CD4-positive, alpha-beta T cell treated with Interleukin-21 for 1 hour (primary cell): Measurements from ENCODE around the gene SELENOS.

Source experiments
- DNase-seq: peaks from one replicate; pipeline ENCODE4 v3.0.0-alpha.2; 2020

Gene SELENOS

GRCh38 chr15:101250873-101251829 is 26.1 kb downstream of the SELENOS start:
- peak; percentile 27 for DNase-seq

DNA sequence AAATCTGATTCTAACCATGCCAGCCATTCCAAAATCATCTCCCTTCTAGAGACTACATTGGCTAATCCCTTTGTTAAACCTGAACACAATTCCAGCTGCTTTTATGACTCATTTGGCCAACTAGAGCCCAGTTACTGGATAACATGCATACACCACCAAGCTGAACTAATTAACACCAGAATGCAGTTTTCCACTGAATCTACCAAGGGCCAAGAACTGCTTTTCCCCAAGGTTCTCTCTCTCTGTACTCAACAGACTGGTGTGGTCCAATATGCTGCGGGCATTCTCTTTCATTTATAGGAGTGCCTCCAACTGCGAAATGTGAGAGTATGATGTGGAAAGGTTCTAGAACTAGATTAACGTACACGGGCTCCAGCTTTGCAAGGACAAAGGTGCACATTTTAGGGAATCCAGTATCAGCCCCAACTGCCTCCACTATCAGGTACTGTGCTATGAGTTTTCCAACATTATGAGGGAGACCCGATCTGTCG is 26.9 kb downstream of the SELENOS start:
- no peak for DNase-seq

DNA sequence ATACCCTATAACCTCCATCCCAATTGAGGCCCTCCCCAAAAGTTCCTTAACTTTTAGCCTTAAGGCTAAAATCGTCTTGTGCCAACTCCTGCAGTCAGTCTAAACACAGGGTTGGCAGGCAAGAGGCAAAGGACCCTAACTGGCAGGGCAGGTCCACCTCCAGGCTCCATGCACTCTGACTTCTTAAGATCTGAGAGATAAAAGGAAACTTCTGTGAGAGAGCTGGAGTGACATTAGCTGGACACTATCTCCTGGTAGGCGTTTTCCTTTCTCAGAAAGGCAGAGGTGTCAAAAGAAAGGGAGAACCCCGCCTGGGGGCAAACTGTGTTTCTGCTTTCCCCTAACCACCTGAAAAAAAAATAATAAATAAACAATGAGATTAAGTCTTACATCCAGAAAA is 29.0 kb downstream of the SELENOS start:
- no peak for DNase-seq

GRCh38 chr15:101246824-101247745 is 30.2 kb downstream of the SELENOS start:
- no peak for DNase-seq

GRCh38 chr15:101246391-101246790 is 30.9 kb downstream of the SELENOS start:
- DNase-seq: no peak

- no peak for DNase-seq
Observed at GRCh38 chr15:101244889-101245668, 32.2 kb downstream of the SELENOS start.

DNA sequence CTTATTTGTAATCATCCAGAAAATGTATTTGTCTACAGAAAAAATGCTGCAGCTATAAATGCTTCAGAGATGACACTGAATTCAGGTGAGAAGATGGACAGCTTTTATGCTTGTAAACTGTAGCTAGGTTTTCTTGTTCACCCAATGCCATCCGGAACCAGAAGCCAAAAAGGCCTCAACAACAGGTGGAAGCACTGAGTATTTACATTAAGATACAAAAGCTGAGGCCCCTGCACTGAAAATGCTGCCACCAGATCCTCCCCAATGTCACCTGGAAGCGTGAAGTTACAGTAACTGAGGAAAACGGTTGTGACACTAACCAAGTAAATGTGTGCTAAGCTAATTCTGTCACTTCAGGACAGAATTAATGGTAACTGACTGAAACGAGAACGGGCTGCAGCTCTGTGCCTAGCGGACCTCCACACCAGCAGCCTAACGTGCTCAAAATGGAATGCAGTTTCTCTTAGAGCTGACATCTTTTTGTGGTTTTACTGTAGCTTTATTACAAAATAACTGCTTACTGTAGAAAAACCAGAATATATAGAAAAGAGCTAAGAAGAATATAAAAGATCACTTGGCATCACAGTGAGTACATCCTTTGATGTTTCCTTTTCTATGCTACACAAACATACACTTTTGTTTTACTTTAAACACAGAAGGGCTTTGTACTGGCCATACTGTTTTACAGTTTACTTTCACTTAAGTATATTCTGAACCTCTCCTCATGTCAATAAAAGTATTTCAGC is 33.1 kb downstream of the SELENOS start:
- no peak for DNase-seq

DNA sequence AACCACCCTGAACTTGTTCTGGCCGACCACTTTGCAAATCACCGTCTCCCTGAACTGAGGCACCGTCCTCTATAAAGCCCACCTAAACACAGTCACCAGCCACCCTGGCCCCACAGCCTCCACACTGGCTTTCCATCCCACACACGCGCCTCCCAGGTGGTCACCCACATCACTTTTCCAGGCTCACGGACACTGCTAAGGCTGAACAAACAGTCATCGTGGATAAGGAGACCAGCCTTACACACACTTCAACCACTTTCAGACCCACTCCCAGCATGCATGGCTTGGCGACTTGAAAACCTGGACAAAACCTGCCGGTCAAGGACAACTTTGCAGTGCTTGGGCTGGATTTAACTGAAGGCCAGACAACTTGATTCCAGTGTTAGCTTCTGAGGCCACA is 33.9 kb downstream of the SELENOS start:
- DNase-seq: no peak

- no peak for DNase-seq
Observed at GRCh38 chr15:101242999-101243336, 34.3 kb downstream of the SELENOS start.

GRCh38 chr15:101242160-101242998 is 34.9 kb downstream of the SELENOS start:
- peak; percentile 84 for DNase-seq

DNA sequence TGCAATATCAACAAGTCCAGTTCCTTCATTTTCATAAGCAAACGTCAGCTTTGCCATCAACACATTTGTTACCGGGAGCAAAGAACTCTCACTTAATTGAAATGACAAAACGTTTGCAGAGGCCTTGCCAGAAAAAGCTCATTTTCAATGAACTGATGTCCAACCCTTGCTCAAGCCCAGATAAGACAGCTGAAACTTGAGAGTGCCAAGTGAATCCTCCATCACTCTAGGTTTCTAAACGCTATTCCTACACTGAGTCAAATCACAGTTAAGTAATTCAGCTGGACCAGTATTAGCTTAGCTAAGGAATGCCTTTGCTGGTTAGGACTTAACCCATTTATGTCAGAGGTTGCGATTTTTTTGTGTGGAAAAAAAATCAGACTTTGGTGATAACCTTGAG is 36.9 kb downstream of the SELENOS start:
- DNase-seq: no peak

DNA sequence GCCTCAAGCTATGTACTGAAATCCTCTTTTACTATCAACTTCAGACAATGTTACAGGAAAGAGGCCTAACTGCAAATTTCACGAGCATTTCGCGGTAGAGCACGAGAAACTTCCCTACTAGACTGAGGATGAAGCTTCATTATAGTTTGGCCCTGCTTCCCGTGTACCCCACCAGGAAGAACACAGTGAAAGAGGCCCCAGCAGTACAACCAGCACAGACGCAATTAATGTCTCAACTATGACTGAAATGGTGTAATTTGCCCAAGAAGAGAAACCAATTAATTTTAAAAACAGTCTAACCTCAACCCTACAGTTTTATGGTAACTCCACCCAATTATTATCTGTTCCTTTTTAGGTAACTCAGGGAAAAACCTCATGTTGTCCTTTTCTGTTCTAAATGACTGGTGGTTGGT is 37.6 kb downstream of the SELENOS start:
- DNase-seq: no peak

- DNase-seq: no peak
Observed at GRCh38 chr15:101237251-101237650, 40.0 kb downstream of the SELENOS start.

DNA sequence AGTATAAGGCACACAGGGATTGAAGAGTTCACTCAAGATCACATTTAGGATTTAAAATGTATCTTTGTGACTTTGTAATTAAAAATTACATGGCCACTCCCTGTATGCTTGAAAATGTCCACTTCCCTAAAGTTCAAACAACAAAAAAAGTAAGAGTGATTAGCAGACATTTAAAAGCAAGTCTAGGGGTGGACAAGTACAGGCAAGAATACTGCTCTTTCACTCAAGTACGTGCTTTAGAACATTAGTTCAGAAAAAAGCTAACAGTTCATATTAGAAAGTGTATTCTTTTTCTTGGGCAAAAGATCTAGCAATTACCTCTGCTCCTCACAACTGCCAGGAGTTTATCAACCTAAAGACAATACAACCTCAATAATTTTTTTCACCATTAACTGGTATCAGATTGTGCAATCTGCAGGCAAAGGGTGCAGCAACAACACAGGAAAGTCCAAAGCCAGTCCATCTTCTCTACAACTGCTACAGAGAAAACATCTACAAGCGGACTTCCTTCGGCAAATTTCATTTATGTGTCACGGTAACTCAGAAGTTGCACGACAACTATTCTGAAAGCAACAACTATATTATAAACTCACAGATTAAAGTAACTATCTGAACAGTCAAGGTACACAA is 43.5 kb downstream of the SELENOS start:
- no peak for DNase-seq

DNA sequence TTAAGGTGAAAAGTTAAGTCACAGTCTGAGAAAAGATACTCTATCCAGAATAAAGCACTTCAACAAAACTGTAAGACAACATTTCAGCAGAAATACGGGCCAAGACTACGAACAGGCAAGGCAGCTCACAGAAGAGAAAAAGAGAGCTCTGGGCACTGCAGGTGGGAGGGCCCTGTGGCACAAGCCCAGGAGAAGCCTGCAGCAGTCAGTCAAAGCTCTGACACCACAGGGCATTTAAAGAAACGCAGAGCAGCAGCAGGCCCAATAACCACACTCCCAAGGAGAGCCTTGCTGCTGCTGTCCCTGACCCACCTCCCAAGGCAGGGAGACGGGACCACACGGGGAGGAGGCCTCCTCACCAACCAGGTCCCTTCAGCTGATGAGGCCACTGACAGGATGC is 44.6 kb downstream of the SELENOS start:
- DNase-seq: no peak

- no peak for DNase-seq
Observed at GRCh38 chr15:101228313-101228712, 49.0 kb downstream of the SELENOS start.

DNA sequence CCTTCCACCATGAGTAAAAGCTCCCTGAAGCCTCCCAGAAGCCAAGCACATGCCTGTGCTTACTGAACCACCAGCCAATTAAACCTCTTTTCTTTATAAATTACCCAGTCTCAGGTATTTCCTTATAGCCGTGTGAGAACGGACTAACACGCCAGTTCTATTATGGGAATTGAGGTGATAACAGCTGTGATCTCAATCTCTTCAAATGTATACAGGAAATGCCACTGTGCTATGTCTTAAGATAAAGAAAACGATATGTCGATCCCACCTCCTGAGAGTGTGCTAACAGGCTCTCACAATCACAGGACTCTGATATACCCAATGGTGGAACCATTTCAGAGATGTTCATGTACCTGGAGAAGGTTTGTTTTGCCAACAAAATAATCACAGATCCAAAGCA is 51.6 kb downstream of the SELENOS start:
- DNase-seq: no peak
